ENCODE measurements around the gene SLC9A8. TPM values are rescaled to one million over a fixed set of nuclear protein-coding genes. Genes with fewer than 3 reads are reported as not detected.

SLC9A8 gene
- total RNA-seq, 1 donor from 2014 or later, result 4.7 TPM

Other genes with a start within 250 kb of the SLC9A8 start
- gene PTGIS, start 244.7 kb upstream of the SLC9A8 start, total RNA-seq, result 24.2 TPM
- gene B4GALT5, start 99.0 kb upstream of the SLC9A8 start, total RNA-seq, result 44.0 TPM
- gene SPATA2, start 102.7 kb downstream of the SLC9A8 start, total RNA-seq, result 8.0 TPM
- gene RNF114, start 123.6 kb downstream of the SLC9A8 start, total RNA-seq, result 47.6 TPM
- 0.73 TPM for gene SNAI1, start 170.2 kb downstream of the SLC9A8 start, total RNA-seq